K562 (cell line): ENCODE measurements around the gene CEBPE. TPM values are rescaled to one million over a fixed set of nuclear protein-coding genes. Genes with fewer than 3 reads are reported as not detected.

Source experiments
- CHD1 ChIP-seq: fragments of 200-600 bp; sonication (generic); IDR thresholded peaks from one replicate; pipeline ENCODE4 v1.6.1; 2012; ENCODE audit warnings: mild to moderate bottlenecking, moderate library complexity, low read length, inconsistent platforms
- RB1 ChIP-seq: fragments of 450-650 bp; IDR thresholded peaks from 2 replicates; pipeline ENCODE4 v1.6.1; 2017; ENCODE audit warnings: low read depth, mild to moderate bottlenecking
- SIN3B ChIP-seq: fragments of 450-650 bp; IDR thresholded peaks from 2 replicates; pipeline ENCODE4 v1.6.1; 2017; ENCODE audit warnings: low read depth, mild to moderate bottlenecking, moderate library complexity
- TBP ChIP-seq: optimal IDR thresholded peaks from 2 replicates; pipeline ENCODE3; 2011; ENCODE audit warnings: low read depth, low read length, improper control_type of control experiment
- ZZZ3 ChIP-seq: fragments of 450-650 bp; IDR thresholded peaks from 2 replicates; pipeline ENCODE4 v1.6.1; 2016; ENCODE audit warnings: antibody characterized with exemption, mild to moderate bottlenecking, moderate library complexity
- polyA plus RNA-seq, 8 experiments: library from polyadenylated mRNA; depleted of rRNA in 4 of 8; stranded (reverse) in 5 of 8; unstranded in 3 of 8; fragments of >200 nt; fragmentation: Nextera tagmentation in 2 of 8; fragmentation: Illumina TruSeq in 1 of 8; extraction: Ambion mirVana in 2 of 8; extraction: Trizol in 1 of 8; gene quantifications; 2 replicates each; pipeline versions ENCODE4 v1.2.1 to v1.2.3, GENCODE V29; 2011 to 2014; ENCODE audit warnings: inconsistent platforms in 1 of 8, missing spikeins in 1 of 8
- total RNA-seq, 7 experiments: library from RNA; depleted of rRNA in 6 of 7; stranded (reverse); fragments of >200 nt in 6 of 7; fragmentation: Illumina TruSeq in 2 of 7; extraction: Trizol in 2 of 7; gene quantifications; 2 replicates each; pipeline versions ENCODE4 v1.2.1 to v1.2.3, GENCODE V29; 2011 to 2021; ENCODE audit warnings: low replicate concordance in 1 of 7
- TF ChIP-seq, protein P1 (sequence below), 2 experiments: fragments of 450-650 bp; IDR thresholded peaks; 2 replicates each; pipeline ENCODE4 v1.6.1; 2016; ENCODE audit warnings: mild to moderate bottlenecking in 2 of 2, borderline replicate concordance in 1 of 2, low read depth in 1 of 2, moderate library complexity in 1 of 2
- TF ChIP-seq, protein P2 (sequence below): sonication (generic); formaldehyde crosslinking; IDR thresholded peaks from 2 replicates; pipeline ENCODE4 v1.8.0; 2023; ENCODE audit warnings: mild to moderate bottlenecking, missing genetic modification reagents
- TF ChIP-seq, protein P3 (sequence below): fragments of 250-450 bp; sonication (Bioruptor Pico); IDR thresholded peaks from 2 replicates; pipeline ENCODE4 v1.5.0; 2022; ENCODE audit warnings: mild to moderate bottlenecking

The CEBPE gene
- total and polyA plus RNA-seq, 9 of the 15 experiments (the other 6 are each of a cell fraction or from before 2014, with no cell fraction given) = 0.09 to 0.15 (median 0.13) TPM; not detected in 6

DNA sequence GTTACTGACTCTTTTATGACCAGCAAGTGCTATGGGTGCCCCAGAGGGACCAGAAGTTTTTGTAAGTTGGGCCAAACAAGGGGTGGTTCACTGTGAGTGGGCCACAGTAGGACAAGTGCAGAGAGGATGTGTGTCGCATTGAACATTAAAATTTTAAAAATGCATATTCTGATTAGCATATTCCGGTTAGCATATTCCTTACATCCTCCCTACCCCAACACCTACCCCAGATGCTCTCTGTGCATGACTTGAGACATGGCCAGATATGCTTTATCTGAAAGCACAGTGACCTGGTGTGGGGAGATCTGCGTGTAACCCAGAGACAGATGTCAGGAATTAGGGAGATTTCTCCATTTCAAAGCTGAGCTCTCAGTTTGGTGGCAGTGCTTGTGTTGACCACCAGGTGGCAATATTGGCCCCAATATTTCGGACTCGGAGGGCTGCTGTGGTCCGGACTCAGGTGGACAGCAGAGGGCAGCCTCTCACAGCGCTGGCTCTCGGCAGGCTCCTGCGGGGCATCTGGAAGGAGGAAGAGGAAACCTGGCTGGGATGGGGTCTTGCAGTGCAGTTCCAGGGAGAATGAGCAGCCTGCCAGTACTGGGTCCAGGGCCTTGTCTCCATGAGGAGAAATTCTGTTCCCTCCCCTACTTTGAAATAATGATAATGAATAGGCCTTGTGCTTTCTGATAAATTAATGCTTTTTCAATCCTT, 1.6 kb upstream of the CEBPE start (continued):
- TF ChIP-seq, protein P1, sequence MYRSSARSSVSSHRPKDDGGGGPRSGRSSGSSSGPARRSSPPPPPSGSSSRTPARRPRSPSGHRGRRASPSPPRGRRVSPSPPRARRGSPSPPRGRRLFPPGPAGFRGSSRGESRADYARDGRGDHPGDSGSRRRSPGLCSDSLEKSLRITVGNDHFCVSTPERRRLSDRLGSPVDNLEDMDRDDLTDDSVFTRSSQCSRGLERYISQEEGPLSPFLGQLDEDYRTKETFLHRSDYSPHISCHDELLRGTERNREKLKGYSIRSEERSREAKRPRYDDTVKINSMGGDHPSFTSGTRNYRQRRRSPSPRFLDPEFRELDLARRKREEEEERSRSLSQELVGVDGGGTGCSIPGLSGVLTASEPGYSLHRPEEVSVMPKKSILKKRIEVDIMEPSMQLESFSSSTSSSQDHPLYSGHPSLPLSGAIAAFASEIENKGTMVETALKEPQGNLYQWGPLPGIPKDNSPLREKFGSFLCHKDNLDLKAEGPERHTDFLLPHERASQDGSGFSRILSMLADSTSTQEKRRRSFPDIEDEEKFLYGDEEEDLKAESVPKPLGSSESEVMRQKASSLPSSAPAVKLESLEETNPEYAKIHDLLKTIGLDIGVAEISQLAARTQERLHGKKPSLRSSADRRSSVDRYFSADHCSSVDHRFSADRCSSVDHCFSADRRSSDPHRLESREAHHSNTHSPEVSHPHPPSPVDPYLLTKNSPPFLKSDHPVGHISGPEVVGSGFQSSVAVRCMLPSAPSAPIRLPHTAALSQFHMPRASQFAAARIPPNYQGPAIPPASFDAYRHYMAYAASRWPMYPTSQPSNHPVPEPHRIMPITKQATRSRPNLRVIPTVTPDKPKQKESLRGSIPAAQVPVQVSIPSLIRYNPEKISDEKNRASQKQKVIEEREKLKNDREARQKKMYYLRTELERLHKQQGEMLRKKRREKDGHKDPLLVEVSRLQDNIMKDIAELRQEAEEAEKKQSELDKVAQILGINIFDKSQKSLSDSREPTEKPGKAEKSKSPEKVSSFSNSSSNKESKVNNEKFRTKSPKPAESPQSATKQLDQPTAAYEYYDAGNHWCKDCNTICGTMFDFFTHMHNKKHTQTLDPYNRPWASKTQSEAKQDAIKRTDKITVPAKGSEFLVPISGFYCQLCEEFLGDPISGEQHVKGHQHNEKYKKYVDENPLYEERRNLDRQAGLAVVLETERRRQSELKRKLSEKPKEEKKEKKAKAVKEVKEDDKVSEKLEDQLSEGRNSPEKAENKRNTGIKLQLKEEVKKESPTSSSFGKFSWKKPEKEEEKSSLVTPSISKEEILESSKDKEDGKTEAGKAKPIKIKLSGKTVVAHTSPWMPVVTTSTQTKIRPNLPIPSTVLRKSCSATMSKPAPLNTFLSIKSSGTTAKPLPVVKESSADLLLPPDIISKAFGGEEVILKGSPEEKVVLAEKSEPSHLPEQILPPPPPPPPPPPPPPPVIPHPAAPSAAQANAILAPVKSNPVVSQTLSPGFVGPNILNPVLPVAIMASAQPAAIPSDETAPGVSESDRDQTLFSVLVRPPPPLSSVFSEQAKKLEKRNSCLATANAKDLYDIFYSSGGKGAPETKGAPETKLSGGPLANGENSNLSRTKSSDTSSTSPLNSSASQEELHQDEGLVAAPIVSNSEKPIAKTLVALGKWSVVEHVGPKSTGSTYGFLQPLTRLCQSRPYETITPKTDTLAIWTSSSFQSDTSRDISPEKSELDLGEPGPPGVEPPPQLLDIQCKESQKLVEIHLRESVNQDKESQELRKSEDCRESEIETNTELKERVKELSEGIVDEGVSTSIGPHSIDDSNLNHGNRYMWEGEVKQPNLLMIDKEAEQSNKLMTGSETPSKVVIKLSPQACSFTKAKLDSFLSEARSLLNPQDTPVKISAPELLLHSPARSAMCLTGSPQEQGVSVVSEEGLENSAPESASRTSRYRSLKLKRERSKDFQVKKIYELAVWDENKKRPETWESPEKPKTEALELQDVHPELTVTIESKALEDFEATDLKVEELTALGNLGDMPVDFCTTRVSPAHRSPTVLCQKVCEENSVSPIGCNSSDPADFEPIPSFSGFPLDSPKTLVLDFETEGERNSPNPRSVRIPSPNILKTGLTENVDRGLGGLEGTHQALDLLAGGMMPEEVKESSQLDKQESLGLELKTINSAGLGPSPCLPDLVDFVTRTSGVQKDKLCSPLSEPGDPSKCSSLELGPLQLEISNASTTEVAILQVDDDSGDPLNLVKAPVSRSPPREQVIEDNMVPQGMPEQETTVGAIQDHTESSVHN (IDR thresholded peaks at IDR 0.05; ENCODE audit: borderline replicate concordance in 1 of 2, low read depth in 1 of 2) = no peak
- TF ChIP-seq, protein P2, sequence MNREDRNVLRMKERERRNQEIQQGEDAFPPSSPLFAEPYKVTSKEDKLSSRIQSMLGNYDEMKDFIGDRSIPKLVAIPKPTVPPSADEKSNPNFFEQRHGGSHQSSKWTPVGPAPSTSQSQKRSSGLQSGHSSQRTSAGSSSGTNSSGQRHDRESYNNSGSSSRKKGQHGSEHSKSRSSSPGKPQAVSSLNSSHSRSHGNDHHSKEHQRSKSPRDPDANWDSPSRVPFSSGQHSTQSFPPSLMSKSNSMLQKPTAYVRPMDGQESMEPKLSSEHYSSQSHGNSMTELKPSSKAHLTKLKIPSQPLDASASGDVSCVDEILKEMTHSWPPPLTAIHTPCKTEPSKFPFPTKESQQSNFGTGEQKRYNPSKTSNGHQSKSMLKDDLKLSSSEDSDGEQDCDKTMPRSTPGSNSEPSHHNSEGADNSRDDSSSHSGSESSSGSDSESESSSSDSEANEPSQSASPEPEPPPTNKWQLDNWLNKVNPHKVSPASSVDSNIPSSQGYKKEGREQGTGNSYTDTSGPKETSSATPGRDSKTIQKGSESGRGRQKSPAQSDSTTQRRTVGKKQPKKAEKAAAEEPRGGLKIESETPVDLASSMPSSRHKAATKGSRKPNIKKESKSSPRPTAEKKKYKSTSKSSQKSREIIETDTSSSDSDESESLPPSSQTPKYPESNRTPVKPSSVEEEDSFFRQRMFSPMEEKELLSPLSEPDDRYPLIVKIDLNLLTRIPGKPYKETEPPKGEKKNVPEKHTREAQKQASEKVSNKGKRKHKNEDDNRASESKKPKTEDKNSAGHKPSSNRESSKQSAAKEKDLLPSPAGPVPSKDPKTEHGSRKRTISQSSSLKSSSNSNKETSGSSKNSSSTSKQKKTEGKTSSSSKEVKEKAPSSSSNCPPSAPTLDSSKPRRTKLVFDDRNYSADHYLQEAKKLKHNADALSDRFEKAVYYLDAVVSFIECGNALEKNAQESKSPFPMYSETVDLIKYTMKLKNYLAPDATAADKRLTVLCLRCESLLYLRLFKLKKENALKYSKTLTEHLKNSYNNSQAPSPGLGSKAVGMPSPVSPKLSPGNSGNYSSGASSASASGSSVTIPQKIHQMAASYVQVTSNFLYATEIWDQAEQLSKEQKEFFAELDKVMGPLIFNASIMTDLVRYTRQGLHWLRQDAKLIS = no peak
- TF ChIP-seq SIN3B = no peak; the same call in 1 of the 2 replicates
- TF ChIP-seq, protein P3, sequence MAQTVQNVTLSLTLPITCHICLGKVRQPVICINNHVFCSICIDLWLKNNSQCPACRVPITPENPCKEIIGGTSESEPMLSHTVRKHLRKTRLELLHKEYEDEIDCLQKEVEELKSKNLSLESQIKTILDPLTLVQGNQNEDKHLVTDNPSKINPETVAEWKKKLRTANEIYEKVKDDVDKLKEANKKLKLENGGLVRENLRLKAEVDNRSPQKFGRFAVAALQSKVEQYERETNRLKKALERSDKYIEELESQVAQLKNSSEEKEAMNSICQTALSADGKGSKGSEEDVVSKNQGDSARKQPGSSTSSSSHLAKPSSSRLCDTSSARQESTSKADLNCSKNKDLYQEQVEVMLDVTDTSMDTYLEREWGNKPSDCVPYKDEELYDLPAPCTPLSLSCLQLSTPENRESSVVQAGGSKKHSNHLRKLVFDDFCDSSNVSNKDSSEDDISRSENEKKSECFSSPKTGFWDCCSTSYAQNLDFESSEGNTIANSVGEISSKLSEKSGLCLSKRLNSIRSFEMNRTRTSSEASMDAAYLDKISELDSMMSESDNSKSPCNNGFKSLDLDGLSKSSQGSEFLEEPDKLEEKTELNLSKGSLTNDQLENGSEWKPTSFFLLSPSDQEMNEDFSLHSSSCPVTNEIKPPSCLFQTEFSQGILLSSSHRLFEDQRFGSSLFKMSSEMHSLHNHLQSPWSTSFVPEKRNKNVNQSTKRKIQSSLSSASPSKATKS (CRISPR knock-in tag) = no peak
- no peak for TF ChIP-seq CHD1
- TF ChIP-seq ZZZ3 = no peak
- TF ChIP-seq RB1 = peak; percentile 94
- peak; percentile 33 for TF ChIP-seq TBP
